OCI-LY7 (cell line): Measurements from ENCODE around the gene FTSJ3.

ENCODE experiments used
- CTCF ChIP-seq: fragments of 200-600 bp; sonication (generic); conservative IDR thresholded peaks from 2 replicates; pipeline ENCODE4 v1.5.1; 2014; ENCODE audit warnings: mild to moderate bottlenecking, antibody characterized with exemption, low read length, moderate library complexity, mixed read lengths
- EZH2phosphoT487 ChIP-seq: fragments of 200-600 bp; sonication (generic); IDR thresholded peaks from 2 replicates; pipeline ENCODE4 v1.6.1; 2018; ENCODE audit warnings: low read depth, borderline replicate concordance, mild to moderate bottlenecking, mixed run types, antibody characterized with exemption, low read length, moderate library complexity, mixed read lengths

- TF ChIP-seq CTCF, result no peak
- TF ChIP-seq EZH2phosphoT487, result no peak
Observed at GRCh38 chr17:63854709-63855108, 27.2 kb upstream of the FTSJ3 start.
